IPS-11a (cell line): Measurements from ENCODE around the gene PARVA.
A peak's percentile ranks its signal among the peaks of the same experiment; 100 is the strongest.
"Not testable (repeated sequence)": the region's sequence is repeated elsewhere in the genome, so short reads cannot be mapped to it uniquely, and the experiment has no call there.

Experiments used
- H3K4me3 ChIP-seq: one replicate; pipeline ENCODE4 v1.5.1; 2013; ENCODE audit warnings: low read depth, low read length, control low read depth

PARVA gene, protein sequence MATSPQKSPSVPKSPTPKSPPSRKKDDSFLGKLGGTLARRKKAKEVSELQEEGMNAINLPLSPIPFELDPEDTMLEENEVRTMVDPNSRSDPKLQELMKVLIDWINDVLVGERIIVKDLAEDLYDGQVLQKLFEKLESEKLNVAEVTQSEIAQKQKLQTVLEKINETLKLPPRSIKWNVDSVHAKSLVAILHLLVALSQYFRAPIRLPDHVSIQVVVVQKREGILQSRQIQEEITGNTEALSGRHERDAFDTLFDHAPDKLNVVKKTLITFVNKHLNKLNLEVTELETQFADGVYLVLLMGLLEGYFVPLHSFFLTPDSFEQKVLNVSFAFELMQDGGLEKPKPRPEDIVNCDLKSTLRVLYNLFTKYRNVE

GRCh38 chr11:12377106-12377823 is at the start of gene PARVA:
TSS of gene PARVA (plus strand) at chr11:12377571. CDS start at chr11:12377648, 77 bp downstream.
- H3K4me3 ChIP-seq, result peak within 1 kb of the TSS; percentile 71

GRCh38 chr11:12329169-12329568 is 48.2 kb upstream of the PARVA start:
- no peak overlapping the region for H3K4me3 ChIP-seq

GRCh38 chr11:12329797-12330196 is 47.6 kb upstream of the PARVA start:
- no peak overlapping the region for H3K4me3 ChIP-seq

DNA sequence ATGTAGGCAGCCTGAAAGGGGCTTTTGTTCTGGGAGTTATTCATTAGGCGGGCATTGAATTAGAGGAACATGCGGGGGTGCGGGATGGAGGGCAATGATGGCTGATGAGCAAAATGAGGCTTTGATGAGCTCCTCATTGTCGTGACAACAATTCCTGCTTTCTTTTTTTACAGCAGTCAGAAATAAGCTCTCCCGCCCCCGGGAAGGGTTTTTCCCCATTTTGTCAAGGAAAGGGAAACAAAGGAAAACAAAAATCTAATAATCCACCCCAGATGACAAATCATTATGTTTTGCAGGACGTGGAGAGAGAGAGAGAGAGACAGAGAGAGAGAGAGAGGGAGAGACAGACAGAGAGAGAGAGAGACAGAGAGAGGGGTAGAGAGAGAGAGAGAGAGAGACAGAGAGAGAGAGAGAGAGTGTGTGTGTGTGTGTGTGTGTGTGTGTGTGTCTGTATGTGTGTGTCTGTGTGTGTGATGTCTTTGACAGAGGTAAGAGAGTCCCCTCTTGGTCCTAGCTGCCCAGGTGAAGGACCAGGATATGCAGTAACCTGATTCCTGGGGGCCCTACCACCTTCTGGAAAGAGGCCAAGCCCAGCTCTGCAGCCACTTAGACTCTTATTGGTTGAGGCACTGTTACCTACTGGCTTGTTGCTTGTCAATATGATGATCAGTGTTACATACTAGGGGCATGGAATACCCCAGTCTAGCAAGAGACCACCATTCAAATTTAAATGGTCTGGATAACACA is 46.7 kb upstream of the PARVA start:
- H3K4me3 ChIP-seq, result no peak overlapping the region

- H3K4me3 ChIP-seq, result no peak overlapping the region
These were observed 46.0 kb upstream of the PARVA start for GRCh38 chr11:12331239-12331874.

- H3K4me3 ChIP-seq, result no peak overlapping the region
These were observed 33.8 kb upstream of the PARVA start for GRCh38 chr11:12343526-12343925.

DNA sequence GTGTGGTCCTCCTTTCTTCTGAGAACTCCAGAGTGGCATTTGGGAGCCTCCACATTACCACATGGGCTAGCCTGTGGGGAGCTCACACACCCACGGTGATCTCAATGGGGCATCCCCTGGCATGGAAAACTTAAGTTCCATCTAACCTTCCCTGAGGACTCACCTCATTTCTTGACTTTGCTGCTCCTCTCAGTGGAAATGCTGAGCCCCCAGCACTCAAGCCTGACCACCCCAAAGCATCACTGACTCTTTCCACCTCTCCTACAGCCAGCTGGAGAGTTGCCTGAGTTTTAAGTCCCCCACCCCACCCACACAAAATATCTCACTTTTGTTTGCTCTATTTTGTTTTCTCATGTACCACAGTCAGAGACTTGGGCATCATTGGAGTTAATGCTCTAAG is 23.8 kb upstream of the PARVA start:
- H3K4me3 ChIP-seq, result no peak overlapping the region

GRCh38 chr11:12354750-12355545 is 22.4 kb upstream of the PARVA start:
- no peak overlapping the region for H3K4me3 ChIP-seq

- no peak overlapping the region for H3K4me3 ChIP-seq
These were observed 20.3 kb upstream of the PARVA start for GRCh38 chr11:12356944-12357655.

GRCh38 chr11:12357697-12358096 is 19.7 kb upstream of the PARVA start:
- not testable (repeated sequence) for H3K4me3 ChIP-seq

DNA sequence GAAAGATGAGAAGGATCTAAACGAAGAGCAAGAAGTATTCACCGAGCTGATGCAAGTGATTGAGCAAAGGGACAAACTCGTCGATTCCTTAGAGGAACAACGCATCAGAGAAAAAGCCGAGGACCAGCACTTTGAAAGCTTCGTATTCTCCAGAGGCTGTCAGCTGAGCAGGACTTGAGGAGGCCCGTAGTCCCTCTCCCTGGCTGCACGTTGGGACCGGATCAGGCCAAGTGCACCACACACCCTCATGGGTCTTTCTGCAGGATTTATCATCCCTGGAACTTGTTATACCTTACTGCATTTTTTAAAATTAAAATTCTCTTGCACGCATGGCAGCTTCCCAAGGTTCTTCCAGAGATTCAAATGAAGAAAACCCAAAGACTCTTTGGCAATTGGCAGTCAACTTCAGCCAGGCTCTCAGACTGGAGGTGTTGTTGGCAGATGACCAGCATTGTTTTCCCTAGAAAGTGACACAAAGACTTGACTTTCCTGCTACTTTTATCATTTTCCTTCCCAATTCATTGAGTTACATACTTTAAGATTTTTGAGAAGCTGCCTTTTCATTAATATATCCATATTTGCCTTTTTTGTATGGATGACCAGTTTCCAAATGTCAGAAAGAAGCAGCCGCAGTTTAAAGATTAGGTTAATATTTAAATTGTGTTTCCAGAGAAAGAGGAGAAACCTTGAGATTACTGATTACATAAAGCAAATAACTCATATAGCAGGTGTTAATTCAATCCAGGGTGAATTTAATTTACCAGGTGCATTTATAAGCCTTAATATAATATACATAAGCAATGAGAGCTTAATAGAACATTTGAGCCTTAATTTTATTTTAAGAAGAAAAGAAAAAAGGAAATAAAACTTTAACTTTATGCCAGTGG is 18.8 kb upstream of the PARVA start:
- no peak overlapping the region for H3K4me3 ChIP-seq

- H3K4me3 ChIP-seq, result no peak overlapping the region
These were observed 17.6 kb upstream of the PARVA start for GRCh38 chr11:12359761-12360160.

GRCh38 chr11:12361682-12362081 is 15.7 kb upstream of the PARVA start:
- H3K4me3 ChIP-seq, result no peak overlapping the region

- H3K4me3 ChIP-seq, result no peak overlapping the region
These were observed 14.5 kb upstream of the PARVA start for GRCh38 chr11:12362857-12363256.

DNA sequence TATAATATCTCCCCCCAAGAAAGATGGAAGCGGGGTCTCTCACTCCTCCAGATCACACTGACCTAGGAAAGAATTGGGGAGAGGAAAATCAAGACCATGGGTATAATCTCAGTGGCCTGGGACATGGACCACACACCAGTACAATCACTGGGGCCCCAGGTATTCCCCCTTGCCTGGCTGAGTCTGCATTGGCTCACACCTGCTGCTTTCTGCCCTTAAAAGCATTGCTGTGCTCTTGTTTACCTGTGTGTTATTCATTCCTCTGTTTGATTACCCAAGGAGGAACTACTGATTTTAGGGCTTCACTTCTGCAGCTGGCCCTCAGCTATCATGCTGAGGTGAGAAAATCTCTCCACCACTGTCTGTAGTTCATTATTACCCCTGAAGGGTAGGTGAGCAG is 14.0 kb upstream of the PARVA start:
- H3K4me3 ChIP-seq, result no peak overlapping the region

DNA sequence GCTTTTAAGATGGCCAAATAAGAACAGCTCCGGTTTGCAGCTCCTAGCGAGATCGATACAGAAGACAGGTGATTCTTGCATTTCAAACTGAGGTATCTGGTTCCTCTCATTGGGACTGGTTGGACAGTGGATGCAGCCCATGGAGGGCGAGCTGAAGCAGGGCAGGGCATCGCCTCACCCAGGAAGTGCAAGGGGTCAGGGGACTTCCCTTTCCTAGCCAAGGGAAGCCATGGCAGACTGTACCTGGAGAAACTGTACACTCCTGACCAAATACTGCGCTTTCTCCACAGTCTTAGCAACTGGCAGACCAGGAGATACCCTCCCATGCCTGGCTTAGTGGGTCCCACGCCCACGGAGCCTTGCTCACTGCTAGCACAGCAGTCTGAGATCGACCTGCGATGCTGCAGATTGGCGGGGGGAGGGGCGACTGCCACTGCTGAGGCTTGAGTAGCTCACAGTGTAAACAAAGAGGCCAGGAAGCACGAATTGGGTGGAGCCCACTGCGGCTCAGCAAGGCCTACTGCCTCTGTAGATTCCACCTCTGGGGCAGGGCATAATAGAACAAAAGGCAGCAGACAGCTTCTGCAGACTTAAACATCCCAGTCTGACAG is 11.3 kb upstream of the PARVA start:
- H3K4me3 ChIP-seq, result not testable (repeated sequence)

DNA sequence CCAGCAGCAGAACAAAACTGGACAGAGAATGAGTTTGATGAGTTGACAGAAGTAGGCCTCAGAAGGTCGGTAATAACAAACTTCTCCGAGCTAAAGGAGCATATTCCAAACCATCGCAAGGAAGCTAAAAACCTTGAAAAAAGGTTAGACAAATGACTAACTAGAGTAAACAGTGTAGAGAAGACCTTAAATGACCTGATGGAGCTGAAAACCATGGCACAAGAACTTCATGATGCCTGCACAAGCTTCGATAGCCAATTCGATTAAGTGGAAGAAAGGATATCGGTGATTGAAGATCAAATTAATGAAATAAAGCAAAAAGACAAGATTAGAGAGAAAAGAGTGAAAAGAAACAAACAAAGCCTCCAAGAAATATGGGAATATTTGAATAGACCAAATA is 10.3 kb upstream of the PARVA start:
- not testable (repeated sequence) for H3K4me3 ChIP-seq

GRCh38 chr11:12372111-12372510 is 5.3 kb upstream of the PARVA start:
- no peak overlapping the region for H3K4me3 ChIP-seq
